SJSA1 (cell line): Measurements from ENCODE around the gene CDK3. TPM values are rescaled to one million over a fixed set of nuclear protein-coding genes. Genes with fewer than 3 reads are reported as not detected.
"Not testable (repeated sequence)": the region's sequence is repeated elsewhere in the genome, so short reads cannot be mapped to it uniquely, and the experiment has no call there.

Source experiments
- DNase-seq, 2 experiments: peaks; one replicate each; pipeline ENCODE4 v3.0.0-alpha.2; 2015 to 2020; ENCODE audit warnings: low spot score in 2 of 2, low read depth in 1 of 2
- H3K27ac ChIP-seq: fragments of 250-450 bp; sonication (Bioruptor Pico); 2 replicates; pipeline ENCODE4 v1.5.1; 2020; ENCODE audit warnings: mild to moderate bottlenecking, moderate library complexity
- H3K27me3 ChIP-seq: fragments of 250-450 bp; sonication (Bioruptor Pico); replicated peaks from 2 replicates; pipeline ENCODE4 v1.5.1; 2020; ENCODE audit warnings: mild to moderate bottlenecking, moderate library complexity
- H3K36me3 ChIP-seq: fragments of 250-450 bp; sonication (Bioruptor Pico); 2 replicates; pipeline ENCODE4 v1.5.1; 2020; ENCODE audit warnings: mild to moderate bottlenecking
- H3K4me1 ChIP-seq: fragments of 250-450 bp; sonication (Bioruptor Pico); replicated peaks from 2 replicates; pipeline ENCODE4 v1.6.1; 2021; ENCODE audit warnings: mild to moderate bottlenecking
- H3K4me3 ChIP-seq: fragments of 250-450 bp; sonication (Bioruptor Pico); 2 replicates; pipeline ENCODE4 v1.5.1; 2020; ENCODE audit warnings: mild to moderate bottlenecking
- H3K9me3 ChIP-seq: fragments of 250-450 bp; sonication (Bioruptor Pico); replicated peaks from 2 replicates; pipeline ENCODE4 v1.5.1; 2020; ENCODE audit warnings: mild to moderate bottlenecking
- total RNA-seq: library from RNA; depleted of rRNA; stranded (reverse); fragments of >200 nt; shearing (Covaris generic); gene quantifications from 2 replicates; pipeline ENCODE4 v1.2.3, GENCODE V29; 2014; rRNA removed

The CDK3 gene
- total RNA-seq: 2.0 and 5.1 TPM in 2 replicates

DNA sequence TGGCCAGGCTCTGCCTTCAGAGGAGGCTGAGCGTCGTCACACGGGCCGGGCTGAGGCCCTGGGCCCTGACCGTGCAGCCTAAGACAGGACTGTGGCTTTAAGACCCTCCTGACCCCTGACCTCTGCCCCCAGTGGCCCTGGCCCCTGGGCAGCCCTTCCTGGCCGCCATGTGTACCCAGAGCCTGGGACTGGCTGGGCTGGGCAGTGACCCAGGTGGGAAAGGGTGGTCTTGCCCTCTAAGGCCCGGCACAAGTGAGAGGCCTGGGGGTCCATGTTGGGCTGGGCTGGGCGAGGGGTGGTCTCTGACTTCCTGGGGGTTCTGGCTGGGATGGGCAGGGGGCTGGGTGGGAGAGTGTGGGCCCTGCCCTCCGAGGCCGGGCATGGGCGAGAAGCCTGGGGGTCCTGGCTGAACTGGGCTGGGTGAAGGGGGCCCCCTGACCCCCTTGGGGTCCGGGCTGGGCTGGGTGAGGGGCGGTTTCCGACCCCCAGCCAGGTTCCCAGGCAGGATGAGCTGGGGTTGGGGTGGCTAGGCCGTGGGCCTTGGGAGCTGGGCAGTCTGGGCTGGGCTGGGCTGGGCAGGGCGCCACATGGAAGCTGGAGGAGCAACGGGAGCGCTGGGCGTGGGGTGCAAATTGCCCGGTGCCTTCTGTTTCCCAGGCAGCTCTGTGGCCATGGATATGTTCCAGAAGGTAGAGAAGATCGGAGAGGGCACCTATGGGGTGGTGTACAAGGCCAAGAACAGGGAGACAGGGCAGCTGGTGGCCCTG lies at the start of gene CDK3:
CDK3 (plus strand) TSS at position 101 of the 767 bp plus-strand sequence; CDS start at position 672, 571 bp downstream.
- Histone ChIP-seq H3K9me3 (no peaks in the 10 kb centered on the region), H3K36me3 (peaks cover 18% of the 10 kb centered on the region), H3K4me1 (peaks cover 36% of the 10 kb centered on the region), H3K27ac (no peak within 1 kb of the TSS), H3K4me3 (no peak within 1 kb of the TSS), H3K27me3 (no peaks in the 10 kb centered on the region)
- no peak for DNase-seq

DNA sequence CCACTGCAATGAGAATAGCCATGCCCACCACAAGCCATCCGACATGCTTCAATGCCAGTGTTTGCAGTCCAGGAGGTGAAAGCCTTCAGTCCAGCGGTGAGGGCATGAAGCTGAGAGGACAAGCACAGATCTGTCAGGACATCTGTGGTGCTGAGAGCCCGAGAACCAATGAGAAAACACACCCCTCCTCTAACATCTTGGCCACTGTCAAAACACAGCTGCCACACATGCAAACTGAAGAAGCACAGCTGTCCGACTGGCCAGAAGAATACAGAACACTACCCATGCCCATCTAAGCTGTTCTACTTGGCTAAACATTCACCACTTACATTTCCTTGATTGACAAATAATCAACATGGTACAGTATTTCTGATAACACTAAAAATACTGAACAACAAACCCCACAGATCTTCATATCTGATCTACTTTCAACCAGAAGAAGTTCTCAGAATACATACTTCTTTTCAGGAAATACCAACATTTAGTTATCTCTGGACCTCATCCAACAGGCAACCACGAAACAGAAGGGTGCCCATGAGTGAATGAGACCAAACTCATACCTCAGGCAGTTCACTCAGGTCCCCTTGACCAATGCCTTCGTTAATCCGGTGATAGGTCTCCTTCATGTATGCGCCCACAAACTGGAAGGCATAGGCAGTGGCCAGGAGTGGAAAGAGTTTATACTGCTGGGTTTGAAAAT lies 49.6 kb upstream of the CDK3 start:
- H3K36me3 ChIP-seq: peaks cover 79% of the 10 kb centered on the region
- H3K4me1 ChIP-seq: no peaks in the 10 kb centered on the region
- H3K27ac ChIP-seq: no peak overlapping the region
- no peaks in the 10 kb centered on the region for H3K27me3 ChIP-seq
- DNase-seq: no peak
- no peaks in the 10 kb centered on the region for H3K9me3 ChIP-seq
- no peak overlapping the region for H3K4me3 ChIP-seq

DNA sequence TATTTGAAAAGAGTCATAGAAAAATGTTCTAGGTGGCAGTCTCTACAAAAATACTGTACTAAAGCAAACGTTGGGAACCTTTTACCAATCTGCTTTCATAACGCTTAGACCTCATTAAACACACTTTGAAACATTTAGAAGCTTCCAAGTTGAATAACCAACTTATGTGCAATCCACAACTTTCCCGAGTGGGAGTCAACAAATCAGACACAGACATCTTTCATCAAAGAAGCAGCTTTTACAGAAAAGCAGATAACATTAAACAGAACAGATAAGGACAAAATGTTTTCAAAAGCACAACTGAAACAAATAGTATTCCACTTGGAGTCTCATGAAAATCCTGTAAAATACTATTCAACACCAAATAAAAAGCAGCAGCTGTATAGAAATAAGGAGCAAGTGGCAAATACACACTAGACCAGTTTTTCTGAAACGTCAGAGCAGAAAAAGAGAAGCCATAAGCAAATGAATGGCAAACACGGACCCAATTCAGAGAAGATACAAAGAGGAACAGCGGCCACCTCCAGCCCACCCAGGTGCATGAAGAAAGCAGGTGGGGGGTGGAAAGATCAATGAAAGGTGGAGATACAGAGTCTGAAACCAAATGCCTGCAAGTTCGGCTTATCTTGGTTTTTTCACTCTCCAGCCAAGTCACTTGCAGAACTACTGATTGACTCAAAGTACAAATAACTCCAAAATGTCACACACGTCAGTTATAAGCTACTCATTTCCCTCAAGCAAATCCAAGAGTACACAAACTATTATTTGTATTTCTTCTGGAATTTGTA lies 41.4 kb upstream of the CDK3 start:
- no peaks in the 10 kb centered on the region for H3K9me3 ChIP-seq
- no peaks in the 10 kb centered on the region for H3K4me1 ChIP-seq
- H3K36me3 ChIP-seq: peaks cover 29% of the 10 kb centered on the region
- H3K27ac ChIP-seq: no peak overlapping the region
- no peak overlapping the region for H3K4me3 ChIP-seq
- no peaks in the 10 kb centered on the region for H3K27me3 ChIP-seq
- DNase-seq: no peak

DNA sequence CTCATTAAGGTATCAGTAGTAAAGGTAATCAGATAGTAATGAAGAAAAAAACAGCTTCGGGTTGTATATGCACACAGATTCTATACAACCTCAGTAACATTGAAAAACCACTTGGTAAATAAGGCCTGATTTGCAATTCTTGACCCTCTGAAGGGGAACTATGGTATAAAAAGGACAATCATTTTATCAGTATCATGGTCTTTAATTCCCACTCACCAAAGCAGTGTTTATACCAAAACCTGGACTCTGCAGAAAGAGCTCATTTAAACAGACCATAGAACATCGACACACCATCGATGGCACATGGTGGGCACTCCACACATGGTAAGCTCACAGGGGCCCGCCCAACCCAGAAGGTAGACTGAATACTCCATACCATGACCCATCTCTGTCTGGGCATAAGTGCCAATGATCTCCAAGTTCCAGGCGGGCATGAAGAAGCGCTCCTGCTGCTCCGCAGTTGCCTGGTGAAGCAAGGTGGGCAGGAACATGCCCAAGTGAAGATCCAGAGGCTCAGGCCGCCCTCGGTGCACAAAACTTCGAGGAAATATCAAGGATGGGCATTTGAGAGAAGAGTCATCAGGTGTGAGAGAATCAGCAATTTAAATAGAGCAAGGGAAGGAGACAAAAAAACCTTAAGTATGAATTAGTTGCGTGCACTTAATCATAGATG lies 40.7 kb upstream of the CDK3 start:
- no peak overlapping the region for H3K4me3 ChIP-seq
- no peaks in the 10 kb centered on the region for H3K27me3 ChIP-seq
- H3K36me3 ChIP-seq: peaks cover 27% of the 10 kb centered on the region
- DNase-seq: no peak
- no peaks in the 10 kb centered on the region for H3K9me3 ChIP-seq
- no peaks in the 10 kb centered on the region for H3K4me1 ChIP-seq
- H3K27ac ChIP-seq: no peak overlapping the region

DNA sequence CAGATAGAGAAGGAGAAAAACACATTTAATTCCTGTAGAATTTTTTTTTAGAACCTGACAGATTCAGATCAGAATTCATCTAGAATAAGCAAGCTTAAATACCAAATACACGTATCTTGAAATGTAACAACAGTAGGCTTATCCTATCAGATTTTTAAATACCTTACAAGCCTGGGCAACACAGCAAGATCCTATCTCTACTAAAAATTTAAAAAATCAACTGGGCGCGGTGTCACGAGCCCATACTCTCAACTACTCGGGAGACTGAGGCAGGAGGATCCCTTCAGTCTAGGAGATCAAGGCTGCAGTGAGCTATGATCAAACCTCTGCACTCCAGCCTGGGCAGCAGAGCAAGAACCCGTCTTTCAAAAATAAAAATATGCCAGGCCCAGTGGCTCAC lies 35.2 kb upstream of the CDK3 start:
- no peak overlapping the region for H3K27ac ChIP-seq
- H3K4me3 ChIP-seq: no peak overlapping the region
- no peak for DNase-seq
- peaks cover 3% of the 10 kb centered on the region; the same call in 1 of the 2 replicates for H3K4me1 ChIP-seq
- no peaks in the 10 kb centered on the region for H3K27me3 ChIP-seq
- H3K36me3 ChIP-seq: peaks cover 24% of the 10 kb centered on the region
- H3K9me3 ChIP-seq: no peaks in the 10 kb centered on the region

DNA sequence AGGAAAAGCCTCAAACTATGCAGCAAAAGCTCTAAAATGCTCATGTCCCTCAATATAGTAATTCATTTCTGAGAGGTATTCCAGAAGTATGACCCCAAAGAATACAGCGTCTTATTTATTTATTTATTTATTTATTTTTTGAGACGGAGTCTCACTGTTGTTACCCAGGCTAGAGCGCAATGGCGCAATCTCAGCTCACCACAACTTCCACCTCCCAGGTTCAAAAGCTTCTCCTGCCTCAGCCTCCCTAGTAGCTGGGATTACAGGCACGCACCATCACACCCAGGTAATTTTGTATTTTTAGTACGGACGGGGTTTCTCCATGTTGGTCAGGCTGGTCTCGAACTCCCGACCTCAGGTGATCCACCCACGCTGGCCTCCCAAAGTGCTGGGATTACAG lies 31.6 kb upstream of the CDK3 start:
- H3K4me3 ChIP-seq, H3K27me3 ChIP-seq, DNase-seq, H3K4me1 ChIP-seq, H3K27ac ChIP-seq, H3K9me3 ChIP-seq: not testable (repeated sequence)
- H3K36me3 ChIP-seq: peaks cover 48% of the 10 kb centered on the region

DNA sequence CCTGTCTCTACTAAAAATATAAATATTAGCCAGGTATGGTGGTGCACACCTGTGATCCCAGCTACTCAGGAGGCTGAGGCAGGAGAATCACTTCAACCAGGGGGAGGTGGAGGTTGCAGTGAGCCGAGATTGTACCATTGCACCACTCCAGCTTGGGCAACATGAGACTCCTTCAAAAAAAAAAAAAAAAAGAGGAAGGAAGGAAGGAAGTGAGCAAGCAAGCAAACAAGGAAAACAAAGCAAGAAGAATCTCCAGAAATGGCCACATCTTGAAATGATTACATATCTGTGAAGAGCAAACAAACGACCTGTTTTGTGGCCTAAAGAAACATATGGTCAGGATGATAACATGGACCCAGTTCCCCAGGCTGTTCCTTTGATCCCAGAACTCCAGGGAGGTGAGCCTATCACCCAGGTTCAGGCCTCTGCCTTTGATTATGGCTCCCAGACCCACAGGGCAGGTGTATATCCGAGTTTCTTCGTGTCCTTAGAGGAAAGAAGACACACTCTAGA lies 30.6 kb upstream of the CDK3 start:
- no peaks in the 10 kb centered on the region for H3K9me3 ChIP-seq
- H3K4me3 ChIP-seq: no peak overlapping the region
- DNase-seq: peak in 1 of 2 experiments; percentile 23
- H3K36me3 ChIP-seq: peaks cover 49% of the 10 kb centered on the region
- no peaks in the 10 kb centered on the region for H3K27me3 ChIP-seq
- peaks cover 3% of the 10 kb centered on the region; the same call in 1 of the 2 replicates for H3K4me1 ChIP-seq
- no peak overlapping the region for H3K27ac ChIP-seq

DNA sequence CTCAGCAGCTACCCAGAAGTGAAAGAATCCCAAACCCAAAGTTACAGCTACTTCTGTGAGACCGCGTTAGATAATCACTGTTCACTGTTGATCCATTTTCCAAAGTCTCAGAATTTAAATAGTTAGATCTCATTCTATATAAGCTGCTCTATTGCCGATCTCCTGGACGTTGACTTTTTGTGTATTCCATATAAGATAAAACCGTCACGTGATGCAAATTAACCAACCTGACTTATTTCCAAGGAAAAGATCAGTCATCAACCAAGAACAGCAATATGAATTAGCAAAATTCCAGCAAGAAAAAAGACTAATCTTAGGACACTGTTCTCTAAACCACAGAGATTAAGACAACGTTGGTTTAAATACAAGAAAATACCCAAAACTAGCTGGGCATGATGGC lies 30.0 kb upstream of the CDK3 start:
- H3K4me3 ChIP-seq: no peak overlapping the region
- peaks cover 3% of the 10 kb centered on the region; the same call in 1 of the 2 replicates for H3K4me1 ChIP-seq
- H3K36me3 ChIP-seq: peaks cover 49% of the 10 kb centered on the region
- no peak overlapping the region for H3K27ac ChIP-seq
- H3K9me3 ChIP-seq: no peaks in the 10 kb centered on the region
- no peak for DNase-seq
- no peaks in the 10 kb centered on the region for H3K27me3 ChIP-seq

DNA sequence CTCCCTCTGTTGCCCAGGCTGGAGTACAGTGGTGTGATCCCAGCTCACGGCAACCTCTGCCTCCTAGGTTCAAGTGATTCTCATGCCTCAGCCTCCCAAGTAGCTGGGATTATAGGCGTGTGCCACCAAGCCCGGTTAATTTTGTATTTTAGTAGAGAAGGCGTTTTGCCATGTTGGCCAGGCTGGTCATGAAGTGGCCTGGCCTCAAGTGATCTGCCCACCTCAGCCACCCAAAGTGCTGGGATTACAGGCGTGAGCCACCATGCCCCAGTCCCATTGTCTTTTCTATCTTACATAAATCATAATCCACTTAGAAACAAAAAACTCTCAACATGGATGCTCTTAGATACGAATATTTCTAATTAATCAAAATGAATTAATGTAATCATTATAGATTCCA lies 25.5 kb upstream of the CDK3 start:
- DNase-seq, H3K9me3 ChIP-seq, H3K4me3 ChIP-seq, H3K27ac ChIP-seq, H3K27me3 ChIP-seq: not testable (repeated sequence)
- Histone ChIP-seq H3K36me3 (peaks cover 51% of the 10 kb centered on the region), H3K4me1 (peaks cover 25% of the 10 kb centered on the region)

DNA sequence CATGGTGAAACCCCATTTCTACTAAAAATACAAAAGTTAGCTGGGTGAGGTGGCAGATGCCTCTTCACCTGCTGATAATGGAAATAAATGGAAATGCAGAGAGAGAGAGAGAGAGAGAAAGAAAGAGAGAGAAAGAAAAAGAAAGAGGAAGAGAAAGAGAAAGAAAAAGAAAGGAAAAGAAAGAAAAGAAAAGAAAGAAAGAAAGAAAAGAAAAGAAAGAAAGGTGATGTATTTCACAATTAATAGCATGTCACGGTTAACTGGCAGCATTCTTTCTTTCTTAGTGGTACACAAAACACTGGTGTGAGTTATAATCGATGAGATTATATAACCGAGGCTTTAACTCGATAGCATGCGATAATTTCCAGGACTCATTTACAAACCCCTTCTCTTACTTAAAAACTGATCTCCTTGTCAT lies 24.9 kb upstream of the CDK3 start:
- Histone ChIP-seq H3K9me3 (no peaks in the 10 kb centered on the region), H3K4me3 (no peak overlapping the region), H3K27ac (no peak overlapping the region), H3K4me1 (peaks cover 27% of the 10 kb centered on the region), H3K27me3 (no peaks in the 10 kb centered on the region), H3K36me3 (peaks cover 46% of the 10 kb centered on the region)
- no peak for DNase-seq

DNA sequence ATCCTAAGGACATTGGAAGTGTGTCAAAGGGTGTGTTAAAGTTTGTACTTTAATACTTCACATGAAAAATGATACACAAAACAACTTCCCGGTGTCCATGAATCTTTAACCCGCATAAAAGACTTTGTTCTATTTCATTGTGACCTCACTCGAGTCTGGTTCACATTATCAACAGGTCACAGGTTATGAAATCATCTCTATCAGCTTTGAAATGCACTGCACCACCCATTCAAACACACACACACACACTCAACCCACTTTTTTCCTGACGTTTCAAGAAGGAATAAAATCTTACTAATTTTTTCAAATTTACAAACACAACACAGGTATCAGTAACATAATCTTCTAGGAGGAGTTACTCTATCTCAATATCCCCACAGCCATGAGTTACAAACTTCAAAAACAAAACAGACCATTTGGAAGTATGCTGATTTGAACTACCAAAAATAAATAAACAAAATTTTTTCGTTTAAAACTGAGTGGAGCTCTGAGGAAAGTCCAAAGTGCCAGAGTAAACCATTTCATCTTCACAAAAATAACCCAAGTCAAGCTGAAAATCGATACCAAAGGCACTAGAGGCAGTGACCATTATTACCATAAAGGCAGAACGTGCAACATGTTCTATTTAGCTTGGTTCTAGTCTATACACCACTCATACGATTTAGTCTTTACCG lies 24.3 kb upstream of the CDK3 start:
- DNase-seq: no peak
- Histone ChIP-seq H3K27ac (no peak overlapping the region), H3K36me3 (peaks cover 42% of the 10 kb centered on the region), H3K4me3 (no peak overlapping the region), H3K27me3 (no peaks in the 10 kb centered on the region), H3K4me1 (peaks cover 27% of the 10 kb centered on the region), H3K9me3 (no peaks in the 10 kb centered on the region)

DNA sequence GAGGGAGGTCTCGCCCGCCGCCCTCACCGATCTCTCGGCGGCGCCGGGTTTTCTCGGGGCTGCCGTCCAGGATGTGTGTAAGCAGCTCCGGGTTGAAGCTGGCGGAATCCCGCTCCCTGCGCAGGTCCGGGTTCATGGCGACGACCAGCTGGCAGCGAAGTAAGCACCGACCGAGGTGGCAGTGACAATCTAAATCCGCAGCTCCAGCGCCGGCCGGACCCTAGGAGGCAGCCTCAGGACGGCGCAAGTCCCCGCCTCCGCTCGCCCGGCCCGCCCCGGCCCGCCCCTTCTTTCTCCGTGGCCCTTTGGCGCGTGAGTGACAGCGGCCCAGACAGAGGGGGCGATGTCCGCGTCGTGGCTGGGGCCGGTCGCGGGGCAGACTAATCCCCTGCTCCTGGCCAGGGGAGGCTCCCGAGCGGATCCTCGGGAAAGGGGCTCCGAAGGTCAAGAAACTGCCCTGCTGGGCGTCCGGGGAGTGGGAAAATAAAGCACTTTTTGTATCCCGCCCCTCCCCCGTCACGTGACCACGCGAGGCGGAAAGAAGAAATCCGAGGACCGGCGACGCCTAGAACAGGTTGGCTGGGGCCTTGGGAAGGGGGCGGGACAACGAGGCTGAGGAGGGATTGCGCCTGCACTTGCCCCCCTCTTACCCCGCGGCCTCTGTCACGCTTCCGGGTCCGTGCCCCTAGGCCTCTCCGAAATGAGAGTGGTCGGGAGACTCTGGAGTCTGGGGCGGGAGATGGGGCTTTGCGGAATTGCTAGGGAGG lies 21.5 kb upstream of the CDK3 start, which contains the start of the genes ACOX1 and TEN1:
ACOX1 (minus strand) TSS at position 229 of the 767 bp plus-strand sequence; CDS start at position 136, 93 bp downstream.
TEN1 (plus strand) TSS at position 303 of the 767 bp plus-strand sequence. CDS start 6,953 bp downstream, outside the sequence.
- H3K27ac ChIP-seq: peak within 1 kb of the TSS; percentile 90
- H3K4me3 ChIP-seq: peak within 1 kb of the TSS; percentile 65
- peak; percentile 100 for DNase-seq
- H3K36me3 ChIP-seq: peaks cover 22% of the 10 kb centered on the region
- H3K9me3 ChIP-seq: no peaks in the 10 kb centered on the region
- no peaks in the 10 kb centered on the region for H3K27me3 ChIP-seq
- H3K4me1 ChIP-seq: peaks cover 27% of the 10 kb centered on the region
